T-helper 9 cell (primary cell): ENCODE data around the gene RGL4.

ENCODE experiments used
- DNase-seq: peaks from one replicate; pipeline ENCODE4 v3.0.0-alpha.2; 2020

RGL4 gene

DNA sequence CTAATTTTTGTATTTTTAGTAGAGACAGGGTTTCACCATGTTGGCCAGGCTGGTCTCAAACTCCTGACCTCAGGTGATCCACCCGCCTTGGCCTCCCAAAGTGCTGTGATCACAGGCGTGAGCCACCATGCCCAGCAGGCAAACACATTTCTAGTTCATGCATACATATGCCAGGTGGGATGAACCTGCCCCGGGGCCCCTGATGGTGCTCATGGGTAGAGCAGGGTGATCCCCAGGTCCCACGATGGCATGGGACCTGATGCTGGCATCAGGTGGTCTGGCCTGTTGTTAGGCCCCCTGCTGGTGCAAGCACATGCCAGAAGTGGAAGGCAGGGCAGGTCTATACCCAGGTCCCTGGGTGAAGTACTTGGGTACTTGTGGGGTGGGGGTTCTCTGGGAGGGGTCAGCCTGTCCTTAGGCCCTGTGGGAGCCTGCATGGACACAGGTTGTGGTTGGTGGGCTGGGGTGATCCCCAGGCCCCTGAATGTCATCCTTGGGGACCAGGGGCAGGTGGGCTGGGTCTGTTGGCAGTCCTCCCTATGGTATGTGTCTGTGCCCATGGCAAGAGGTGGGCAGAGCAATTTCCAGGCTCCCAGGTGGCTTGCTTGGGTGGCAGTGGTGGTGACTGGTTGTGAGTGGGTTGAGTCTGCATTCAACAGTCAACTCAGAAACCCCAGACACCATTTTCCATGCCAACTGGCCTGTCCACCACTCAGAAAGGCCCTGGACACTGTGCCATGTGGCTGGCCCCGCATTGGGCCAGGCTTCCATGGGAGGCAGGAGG lies 9.6 kb upstream of the RGL4 start:
- DNase-seq: no peak

- DNase-seq: no peak
Observed at GRCh38 chr22:23682077-23682476, 8.7 kb upstream of the RGL4 start.

- no peak for DNase-seq
Observed at GRCh38 chr22:23682827-23683355, 7.9 kb upstream of the RGL4 start.

DNA sequence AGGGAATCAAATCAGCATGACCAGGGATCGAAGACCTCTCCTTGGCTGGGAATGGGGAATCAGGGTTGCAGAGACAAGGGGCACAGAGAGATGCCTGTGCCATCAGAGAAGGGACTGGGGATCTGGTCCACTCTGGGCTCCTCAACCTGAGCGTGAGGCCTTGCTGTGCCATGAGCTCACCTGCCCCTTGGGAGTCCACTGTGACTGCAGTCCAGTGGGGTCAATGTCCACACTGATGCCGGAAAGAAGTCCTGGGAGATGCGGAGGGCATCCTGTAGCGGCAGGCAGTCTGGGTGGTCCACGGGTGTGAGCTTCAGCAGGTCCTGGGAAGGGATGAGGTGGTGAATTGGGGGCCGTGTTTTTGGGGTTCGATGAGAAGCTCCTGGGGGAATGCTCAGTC lies 7.3 kb upstream of the RGL4 start:
- no peak for DNase-seq

GRCh38 chr22:23684026-23684425 lies 6.8 kb upstream of the RGL4 start:
- no peak for DNase-seq

DNA sequence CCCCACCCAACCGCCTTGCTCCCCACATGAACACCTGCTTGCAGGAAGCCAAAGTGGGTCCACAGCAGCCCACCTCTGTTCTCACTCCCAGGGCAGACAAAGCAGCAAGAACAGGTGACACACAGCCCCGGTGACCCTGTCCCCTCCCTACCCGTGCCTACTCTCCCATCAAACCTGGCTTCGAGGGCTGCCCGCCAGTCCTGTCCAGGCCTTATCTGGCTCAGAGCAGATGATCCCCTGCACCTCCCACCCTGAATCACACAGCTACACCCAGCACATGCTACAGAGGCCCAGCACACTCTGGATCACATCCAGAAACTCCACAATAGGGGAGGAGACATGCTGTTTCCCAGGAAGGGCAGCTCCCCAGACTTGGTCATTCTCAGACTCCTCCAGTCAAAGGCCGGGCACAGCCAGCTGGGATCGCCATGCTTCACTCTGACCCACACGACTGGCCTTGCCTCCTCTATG lies 6.2 kb upstream of the RGL4 start:
- no peak for DNase-seq

DNA sequence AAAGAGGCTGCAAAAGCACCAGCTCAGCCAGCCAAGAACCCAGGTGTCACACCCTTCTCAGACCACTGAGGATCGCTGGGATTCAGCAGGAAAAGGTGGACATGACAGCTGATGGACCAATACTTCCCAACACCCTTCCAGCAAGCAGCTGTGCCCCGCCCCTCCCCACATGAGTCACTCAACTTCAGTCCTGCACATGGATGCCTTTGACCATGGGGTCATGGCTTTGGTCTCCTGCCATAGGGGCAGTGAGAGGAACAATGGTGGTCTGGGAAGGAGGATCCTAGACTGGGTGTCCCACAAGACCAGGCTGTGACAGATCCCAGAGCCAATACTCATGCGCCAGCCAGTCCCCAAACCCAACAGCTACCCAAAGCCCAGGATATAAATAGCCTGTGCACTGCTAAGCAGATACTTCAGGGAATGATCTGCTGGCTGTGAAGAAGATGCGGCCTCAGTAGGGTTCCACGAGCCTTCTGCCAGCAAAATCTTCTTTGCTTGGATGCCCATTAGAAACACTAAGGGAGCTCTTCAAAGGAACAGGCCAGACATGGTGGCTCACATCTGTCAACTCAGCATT lies 5.5 kb upstream of the RGL4 start:
- DNase-seq: no peak

DNA sequence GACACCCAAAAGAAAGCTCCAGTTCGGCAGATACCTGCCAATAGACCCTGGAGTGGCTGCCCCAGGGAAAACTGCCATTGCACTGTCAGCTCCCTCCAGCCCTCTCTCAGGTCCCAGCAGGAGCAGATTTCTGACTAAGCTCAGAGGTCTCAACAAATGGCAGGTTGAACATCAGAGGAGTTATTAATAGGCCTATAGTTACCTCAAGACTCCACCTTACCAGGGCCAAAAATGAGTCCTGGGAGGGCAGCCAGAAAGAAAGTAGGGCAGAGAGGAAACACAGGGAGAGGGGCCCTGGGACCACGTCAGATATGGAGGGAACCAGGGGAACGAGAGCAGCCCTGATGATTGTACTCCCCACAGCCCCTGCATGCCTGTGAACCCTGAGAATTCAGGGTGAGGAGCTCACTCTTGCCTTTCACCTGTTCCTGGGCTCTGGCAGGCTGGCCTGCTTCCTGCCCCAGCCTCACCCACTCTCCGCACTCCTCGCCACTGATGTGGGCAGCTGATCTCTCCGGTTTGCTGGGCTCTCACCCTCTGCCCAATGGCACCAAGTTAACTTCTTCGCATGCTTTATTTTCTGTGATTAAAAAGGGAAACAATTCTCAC lies 4.3 kb upstream of the RGL4 start:
- no peak for DNase-seq

GRCh38 chr22:23688121-23688520 lies 2.7 kb upstream of the RGL4 start:
- no peak for DNase-seq

DNA sequence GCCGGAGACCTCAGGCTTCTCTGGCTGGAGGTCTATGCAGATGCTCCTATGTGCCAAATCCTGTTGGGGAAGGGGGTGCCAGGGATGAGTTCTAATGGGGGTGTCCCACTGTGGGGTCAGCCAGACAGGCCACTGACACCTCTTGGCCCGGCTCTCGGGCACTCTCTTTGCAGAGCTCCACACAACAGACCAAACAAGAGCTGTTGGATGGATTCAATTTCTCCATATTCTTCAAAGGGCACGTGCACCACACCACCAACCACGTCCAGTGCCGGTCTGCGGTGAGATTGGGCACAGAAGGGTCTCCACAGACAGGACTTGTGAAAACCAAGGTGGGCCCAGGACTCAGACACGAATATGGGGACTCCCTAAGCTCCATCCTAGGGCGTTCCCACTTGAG lies 2.2 kb upstream of the RGL4 start:
- DNase-seq: no peak

DNA sequence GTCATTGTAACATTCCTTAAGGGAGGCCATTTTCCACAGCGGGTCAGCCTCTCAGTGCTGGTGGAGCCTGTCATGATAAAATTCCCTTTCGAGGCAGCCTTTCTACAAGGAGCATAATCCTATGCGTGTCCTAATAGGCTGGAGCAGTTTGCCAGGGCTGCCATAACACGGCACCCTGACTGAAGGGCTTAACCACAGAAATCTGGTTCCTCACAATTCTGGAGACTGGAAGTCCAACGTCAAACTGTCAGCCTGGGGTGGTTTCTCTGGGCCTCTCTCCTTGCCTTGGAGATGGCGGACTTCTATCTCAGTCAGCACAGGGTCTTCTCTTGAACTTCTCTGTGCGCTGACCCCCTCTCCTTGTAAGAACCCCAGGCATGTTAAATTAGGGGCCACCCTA lies 1.4 kb upstream of the RGL4 start:
- no peak for DNase-seq

GRCh38 chr22:23691748-23692423 lies 1.1 kb downstream of the RGL4 start:
- no peak for DNase-seq

GRCh38 chr22:23692598-23693291 lies 1.9 kb downstream of the RGL4 start:
- DNase-seq: no peak

- DNase-seq: no peak
Observed at GRCh38 chr22:23693979-23694680, 3.3 kb downstream of the RGL4 start.

DNA sequence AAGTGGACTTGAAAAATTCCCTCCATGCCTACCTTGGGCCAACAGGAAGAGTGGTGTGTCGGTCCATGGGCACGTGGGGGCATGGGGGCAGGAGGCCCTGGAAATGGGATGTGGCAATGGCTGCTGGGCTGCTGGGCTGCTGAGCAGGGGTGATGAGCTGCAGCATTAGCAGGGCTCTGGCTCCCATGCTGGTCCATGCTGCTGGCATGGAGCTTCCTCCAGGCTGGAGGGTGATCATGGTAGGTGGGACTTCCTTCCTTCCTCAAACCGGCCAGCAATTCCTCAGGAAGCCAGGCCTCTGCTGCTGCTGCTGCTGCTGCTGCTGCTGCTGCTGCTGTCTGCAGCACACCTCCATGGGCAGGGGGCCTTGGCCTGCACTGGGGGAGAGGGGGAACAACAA lies 4.3 kb downstream of the RGL4 start:
- DNase-seq: no peak

DNA sequence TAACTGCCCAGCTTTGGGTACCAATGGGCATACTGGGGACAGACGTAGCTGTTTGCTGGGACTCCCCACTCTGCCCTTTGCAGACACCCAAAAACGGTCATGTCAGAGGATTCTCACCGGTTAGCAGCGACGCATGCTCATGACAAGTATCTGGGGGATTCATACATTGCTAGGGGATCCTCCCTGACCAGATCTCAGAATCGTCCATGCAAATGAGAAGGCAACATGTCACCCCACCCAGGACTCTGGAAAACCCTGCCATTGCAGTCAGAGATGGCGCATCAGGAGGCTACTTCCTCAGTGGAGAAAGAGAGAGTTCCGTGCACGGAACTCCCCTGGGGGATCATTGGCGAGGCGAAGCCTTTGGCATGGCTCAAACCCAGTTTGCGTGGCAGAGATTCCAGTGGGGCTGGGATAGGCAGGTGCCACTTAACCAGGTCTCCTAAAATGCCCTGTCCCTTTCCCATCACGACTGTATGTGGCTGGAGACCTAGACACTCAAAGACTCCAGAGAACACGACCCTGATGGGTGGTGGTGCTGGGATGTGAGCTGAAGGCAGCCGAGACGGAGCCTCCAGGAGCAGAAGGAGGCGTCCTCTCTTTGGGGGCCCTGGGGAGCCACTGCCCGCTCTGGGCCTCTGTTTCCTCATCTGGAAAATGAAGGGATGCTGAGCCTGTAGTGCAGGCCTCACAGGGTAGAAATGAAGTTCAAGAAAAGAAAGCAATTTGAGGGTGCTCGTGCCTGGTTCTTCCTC lies 4.9 kb downstream of the RGL4 start:
- no peak for DNase-seq

- DNase-seq: peak; percentile 63
Observed at GRCh38 chr22:23696326-23696851, 5.6 kb downstream of the RGL4 start.

DNA sequence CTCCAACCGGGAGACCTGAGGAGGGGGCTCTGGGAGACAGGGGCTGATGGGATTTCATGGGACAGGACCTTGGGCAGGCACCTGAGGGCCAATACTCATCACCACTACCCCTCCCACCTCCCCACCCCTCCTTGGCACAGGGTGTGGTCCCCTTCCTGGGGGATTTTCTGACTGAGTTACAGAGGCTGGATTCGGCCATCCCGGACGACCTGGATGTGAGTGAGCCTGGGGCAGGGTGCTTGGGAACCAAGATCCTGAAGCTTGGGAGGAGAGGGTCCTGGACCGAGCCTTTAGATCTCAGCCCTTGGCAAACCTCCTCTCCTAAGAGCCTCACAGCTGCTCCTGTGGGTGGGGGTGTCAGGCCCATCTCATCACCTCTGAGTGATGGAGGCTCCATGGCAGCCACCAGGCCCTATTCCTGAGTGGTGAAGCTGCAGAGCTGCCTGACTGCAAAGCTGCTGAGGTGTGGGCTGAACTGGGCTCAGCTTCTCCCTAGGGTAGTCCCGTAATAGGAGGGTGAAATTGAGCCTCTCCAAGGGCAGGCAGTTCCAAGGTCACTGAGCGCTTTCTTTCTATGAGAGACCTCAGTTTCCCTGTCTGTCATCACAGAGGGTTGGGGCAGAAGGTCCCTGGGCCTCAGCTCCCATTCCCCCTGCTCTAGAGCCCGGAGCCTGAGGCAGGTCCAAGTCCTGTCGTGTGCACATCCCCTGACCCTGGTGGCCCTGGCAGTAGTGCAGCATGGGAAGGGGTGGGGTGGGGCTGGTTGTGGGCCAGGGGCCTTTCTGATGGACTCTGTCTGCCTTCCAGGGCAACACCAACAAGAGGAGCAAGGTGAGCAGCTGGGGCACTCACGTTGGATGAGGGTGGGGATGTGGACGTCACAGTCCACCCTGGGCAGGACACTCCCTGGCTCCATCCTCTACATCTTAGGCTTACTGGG lies 6.5 kb downstream of the RGL4 start:
- DNase-seq: no peak

DNA sequence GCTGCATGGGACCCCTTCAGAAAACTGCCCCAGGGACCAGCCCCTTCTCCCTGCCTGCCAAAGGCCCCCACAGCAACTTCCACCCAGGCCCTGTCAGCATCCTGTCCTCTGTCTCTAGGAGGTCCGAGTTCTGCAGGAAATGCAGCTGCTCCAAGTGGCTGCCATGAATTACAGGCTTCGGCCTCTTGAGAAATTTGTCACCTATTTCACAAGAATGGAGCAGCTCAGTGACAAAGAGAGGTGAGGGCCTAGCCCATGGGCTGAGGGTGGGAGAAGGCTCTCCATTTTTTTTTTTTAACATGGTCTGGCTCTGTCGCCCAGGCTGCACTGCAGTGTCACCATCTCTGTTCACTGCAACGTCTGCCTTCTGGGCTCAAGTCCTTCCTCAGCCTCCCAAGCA lies 7.3 kb downstream of the RGL4 start:
- no peak for DNase-seq

GRCh38 chr22:23698673-23699235 lies 7.9 kb downstream of the RGL4 start:
- DNase-seq: no peak
